ENCODE data around the gene PDSS2.

The PDSS2 gene

GRCh38 chr6:107246972-107247615 lies 212.3 kb downstream of the PDSS2 start:
- no peak overlapping the region for H3K27ac ChIP-seq
- TF ChIP-seq, protein P1, sequence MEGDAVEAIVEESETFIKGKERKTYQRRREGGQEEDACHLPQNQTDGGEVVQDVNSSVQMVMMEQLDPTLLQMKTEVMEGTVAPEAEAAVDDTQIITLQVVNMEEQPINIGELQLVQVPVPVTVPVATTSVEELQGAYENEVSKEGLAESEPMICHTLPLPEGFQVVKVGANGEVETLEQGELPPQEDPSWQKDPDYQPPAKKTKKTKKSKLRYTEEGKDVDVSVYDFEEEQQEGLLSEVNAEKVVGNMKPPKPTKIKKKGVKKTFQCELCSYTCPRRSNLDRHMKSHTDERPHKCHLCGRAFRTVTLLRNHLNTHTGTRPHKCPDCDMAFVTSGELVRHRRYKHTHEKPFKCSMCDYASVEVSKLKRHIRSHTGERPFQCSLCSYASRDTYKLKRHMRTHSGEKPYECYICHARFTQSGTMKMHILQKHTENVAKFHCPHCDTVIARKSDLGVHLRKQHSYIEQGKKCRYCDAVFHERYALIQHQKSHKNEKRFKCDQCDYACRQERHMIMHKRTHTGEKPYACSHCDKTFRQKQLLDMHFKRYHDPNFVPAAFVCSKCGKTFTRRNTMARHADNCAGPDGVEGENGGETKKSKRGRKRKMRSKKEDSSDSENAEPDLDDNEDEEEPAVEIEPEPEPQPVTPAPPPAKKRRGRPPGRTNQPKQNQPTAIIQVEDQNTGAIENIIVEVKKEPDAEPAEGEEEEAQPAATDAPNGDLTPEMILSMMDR (IDR thresholded peaks at IDR 0.05; ENCODE audit: low read depth, low read length): no peak
- DNase-seq: no peak
- H3K9me3 ChIP-seq (ENCODE audit: severe bottlenecking): no peaks in the 10 kb centered on the region
- H3K36me3 ChIP-seq: no peaks in the 10 kb centered on the region
- no peaks in the 10 kb centered on the region for H3K27me3 ChIP-seq (ENCODE audit: insufficient read depth, low read depth, severe bottlenecking)
- H3K4me3 ChIP-seq (ENCODE audit: low read depth, low read length): no peak overlapping the region

DNA sequence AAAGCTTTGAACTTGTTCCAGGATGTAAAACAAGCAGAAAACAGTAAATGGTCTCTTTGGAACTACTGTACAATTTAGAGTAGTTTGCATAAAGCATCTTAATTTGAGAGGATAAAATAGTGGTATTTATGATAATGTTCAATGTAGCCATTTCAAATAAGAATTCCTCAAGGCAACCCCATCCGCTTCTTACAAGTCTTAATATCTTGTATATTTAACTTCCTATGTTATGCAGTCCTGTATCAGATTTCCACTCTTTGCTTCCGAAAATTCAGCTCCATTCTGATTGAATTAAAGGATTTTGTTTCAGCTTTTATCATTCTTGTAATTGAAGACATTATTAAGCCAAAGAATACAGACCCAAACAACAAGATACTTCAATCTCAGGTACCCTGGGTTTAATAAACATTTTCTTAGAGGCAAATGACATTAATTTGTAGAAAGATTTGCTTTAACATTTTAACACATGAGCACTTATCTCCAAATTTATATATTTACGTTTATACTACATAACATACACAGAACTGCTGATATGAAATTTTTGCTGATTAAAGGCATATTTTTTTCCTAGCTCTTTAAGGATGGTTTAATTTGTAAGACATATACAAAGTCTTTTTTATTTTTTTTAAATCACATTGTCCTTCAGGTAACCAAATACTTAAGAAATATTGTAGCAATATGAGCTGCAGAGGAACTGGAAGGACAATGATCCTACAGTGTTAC lies 213.0 kb downstream of the PDSS2 start:
- no peak overlapping the region for H3K4me3 ChIP-seq (ENCODE audit: low read depth, low read length)
- TF ChIP-seq, protein P1 (IDR thresholded peaks at IDR 0.05; ENCODE audit: low read depth, low read length): no peak
- no peaks in the 10 kb centered on the region for H3K36me3 ChIP-seq
- H3K27me3 ChIP-seq (ENCODE audit: insufficient read depth, low read depth, severe bottlenecking): no peaks in the 10 kb centered on the region
- no peak for DNase-seq
- H3K9me3 ChIP-seq (ENCODE audit: severe bottlenecking): no peaks in the 10 kb centered on the region
- no peak overlapping the region for H3K27ac ChIP-seq

- no peak overlapping the region for H3K27ac ChIP-seq
- TF ChIP-seq, protein P1 (IDR thresholded peaks at IDR 0.05; ENCODE audit: low read depth, low read length): no peak
- no peaks in the 10 kb centered on the region for H3K9me3 ChIP-seq (ENCODE audit: severe bottlenecking)
- no peak overlapping the region for H3K4me3 ChIP-seq (ENCODE audit: low read depth, low read length)
- H3K27me3 ChIP-seq (ENCODE audit: insufficient read depth, low read depth, severe bottlenecking): no peaks in the 10 kb centered on the region
- H3K36me3 ChIP-seq: no peaks in the 10 kb centered on the region
- no peak for DNase-seq
Observed at GRCh38 chr6:107244742-107245480, 214.5 kb downstream of the PDSS2 start.

- TF ChIP-seq, protein P1 (IDR thresholded peaks at IDR 0.05; ENCODE audit: low read depth, low read length): no peak
- Histone ChIP-seq H3K27me3 (ENCODE audit: insufficient read depth, low read depth, severe bottlenecking) (no peaks in the 10 kb centered on the region), H3K27ac (no peak overlapping the region), H3K4me3 (ENCODE audit: low read depth, low read length) (no peak overlapping the region), H3K36me3 (no peaks in the 10 kb centered on the region), H3K9me3 (ENCODE audit: severe bottlenecking) (no peaks in the 10 kb centered on the region)
- DNase-seq: no peak
Observed at GRCh38 chr6:107244082-107244741, 215.2 kb downstream of the PDSS2 start.

- H3K27me3 ChIP-seq (ENCODE audit: insufficient read depth, low read depth, severe bottlenecking): no peaks in the 10 kb centered on the region
- H3K36me3 ChIP-seq: no peaks in the 10 kb centered on the region
- H3K9me3 ChIP-seq (ENCODE audit: severe bottlenecking): no peaks in the 10 kb centered on the region
- H3K4me3 ChIP-seq (ENCODE audit: low read depth, low read length): no peak overlapping the region
- TF ChIP-seq, protein P1 (IDR thresholded peaks at IDR 0.05; ENCODE audit: low read depth, low read length): no peak
- no peak for DNase-seq
- H3K27ac ChIP-seq: no peak overlapping the region
Observed at GRCh38 chr6:107243471-107243870, 215.9 kb downstream of the PDSS2 start.

All from WERI-Rb-1 (cell line).